Hepatocyte (in vitro differentiated cells): Measurements from ENCODE around the gene SLC9A4.

Experiments used
- EZH2phosphoT487 ChIP-seq: fragments of 200-600 bp; sonication (generic); IDR thresholded peaks from one replicate; pipeline ENCODE4 v1.6.1; 2018; ENCODE audit warnings: antibody characterized with exemption, mild to moderate bottlenecking, low read depth, moderate library complexity; ENCODE audit not compliant: unreplicated experiment, severe bottlenecking
- TF ChIP-seq, protein P1 (sequence below): fragments of 200-600 bp; sonication (generic); IDR thresholded peaks from 2 replicates; pipeline ENCODE4 v1.5.1; 2016; ENCODE audit warnings: antibody characterized with exemption, mild to moderate bottlenecking; ENCODE audit not compliant: poor library complexity

DNA sequence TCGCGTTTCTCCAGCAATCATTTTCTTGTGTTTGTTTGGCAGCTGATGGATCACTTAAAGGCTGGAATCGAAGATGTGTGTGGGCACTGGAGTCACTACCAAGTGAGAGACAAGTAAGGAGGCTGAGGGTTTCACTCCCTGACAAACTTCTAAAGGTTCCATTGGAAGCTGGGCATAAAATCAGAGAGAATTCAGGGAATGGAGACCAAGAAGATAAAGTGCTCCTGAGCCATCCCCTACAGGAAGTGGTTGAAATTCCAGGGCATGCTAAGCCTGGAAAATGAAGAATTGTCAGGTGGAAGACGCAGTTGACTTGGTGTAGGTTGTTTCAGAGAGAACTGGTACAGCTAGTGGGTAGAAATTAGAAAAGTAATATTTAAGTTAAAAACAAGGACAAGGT is 39.1 kb downstream of the SLC9A4 start:
- no peak for TF ChIP-seq EZH2phosphoT487
- TF ChIP-seq, protein P1, sequence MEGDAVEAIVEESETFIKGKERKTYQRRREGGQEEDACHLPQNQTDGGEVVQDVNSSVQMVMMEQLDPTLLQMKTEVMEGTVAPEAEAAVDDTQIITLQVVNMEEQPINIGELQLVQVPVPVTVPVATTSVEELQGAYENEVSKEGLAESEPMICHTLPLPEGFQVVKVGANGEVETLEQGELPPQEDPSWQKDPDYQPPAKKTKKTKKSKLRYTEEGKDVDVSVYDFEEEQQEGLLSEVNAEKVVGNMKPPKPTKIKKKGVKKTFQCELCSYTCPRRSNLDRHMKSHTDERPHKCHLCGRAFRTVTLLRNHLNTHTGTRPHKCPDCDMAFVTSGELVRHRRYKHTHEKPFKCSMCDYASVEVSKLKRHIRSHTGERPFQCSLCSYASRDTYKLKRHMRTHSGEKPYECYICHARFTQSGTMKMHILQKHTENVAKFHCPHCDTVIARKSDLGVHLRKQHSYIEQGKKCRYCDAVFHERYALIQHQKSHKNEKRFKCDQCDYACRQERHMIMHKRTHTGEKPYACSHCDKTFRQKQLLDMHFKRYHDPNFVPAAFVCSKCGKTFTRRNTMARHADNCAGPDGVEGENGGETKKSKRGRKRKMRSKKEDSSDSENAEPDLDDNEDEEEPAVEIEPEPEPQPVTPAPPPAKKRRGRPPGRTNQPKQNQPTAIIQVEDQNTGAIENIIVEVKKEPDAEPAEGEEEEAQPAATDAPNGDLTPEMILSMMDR: no peak
